Chondrocyte (in vitro differentiated cells): ENCODE results near the gene NRSN2. TPM values are rescaled to one million over a fixed set of nuclear protein-coding genes. Genes with fewer than 3 reads are reported as not detected.

Experiments used
- DNase-seq: peaks from one replicate; pipeline ENCODE4 v3.0.0; 2021; ENCODE audit warnings: mixed read lengths, low spot score
- H3K27ac Mint-ChIP-seq: one replicate; pipeline ENCODE4 v1.8.0; 2021; ENCODE audit warnings: mild to moderate bottlenecking, moderate library complexity, mixed read lengths; ENCODE audit not compliant: unreplicated experiment
- H3K27me3 Mint-ChIP-seq: 2 replicates; pipeline ENCODE4 v1.8.0; 2021; ENCODE audit warnings: low read depth, mixed read lengths
- H3K36me3 Mint-ChIP-seq: 2 replicates; pipeline ENCODE4 v1.8.0; 2021; ENCODE audit warnings: low read depth, mixed read lengths
- H3K4me1 Mint-ChIP-seq: 2 replicates; pipeline ENCODE4 v1.8.0; 2021; ENCODE audit warnings: low read depth, mild to moderate bottlenecking, mixed read lengths
- H3K4me3 Mint-ChIP-seq: one replicate; pipeline ENCODE4 v1.8.0; 2021; ENCODE audit warnings: mild to moderate bottlenecking, moderate library complexity, mixed read lengths; ENCODE audit not compliant: unreplicated experiment
- H3K9me3 Mint-ChIP-seq: 2 replicates; pipeline ENCODE4 v1.8.0; 2021; ENCODE audit warnings: low read depth, mixed read lengths
- total RNA-seq: library from RNA; stranded (reverse); gene quantifications from 3 replicates; pipeline ENCODE4 v1.2.1, GENCODE V29; 2021
- TF ChIP-seq, protein P1 (sequence below): fragments of 200-600 bp; sonication (generic); IDR thresholded peaks from 2 replicates; pipeline ENCODE4 v1.5.0; 2021; ENCODE audit warnings: antibody characterized with exemption, mild to moderate bottlenecking, moderate library complexity

The NRSN2 gene
- total RNA-seq, 1 donor from 2014 or later: 77.1 TPM

DNA sequence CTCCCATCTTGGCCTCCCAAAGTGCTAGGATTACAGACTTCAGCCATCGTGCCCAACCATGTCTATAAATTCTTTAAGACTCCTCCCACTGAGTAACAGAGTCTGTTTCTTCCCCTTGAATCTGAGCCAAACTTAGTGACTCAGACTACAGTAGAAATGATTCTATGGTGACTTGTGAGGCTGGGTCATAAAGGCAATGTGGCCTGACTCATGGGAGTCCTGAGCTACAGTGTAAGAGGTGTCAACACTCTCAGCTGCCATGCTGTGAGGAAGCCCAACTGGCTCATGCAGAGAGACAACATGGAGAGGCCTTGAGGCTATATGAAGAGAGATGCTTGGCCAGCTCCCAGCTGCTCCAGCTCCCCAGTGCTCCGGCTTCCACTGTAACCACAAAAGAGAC is 5.2 kb upstream of the NRSN2 start:
- H3K27ac Mint-ChIP-seq: peak overlapping the region; percentile 74

DNA sequence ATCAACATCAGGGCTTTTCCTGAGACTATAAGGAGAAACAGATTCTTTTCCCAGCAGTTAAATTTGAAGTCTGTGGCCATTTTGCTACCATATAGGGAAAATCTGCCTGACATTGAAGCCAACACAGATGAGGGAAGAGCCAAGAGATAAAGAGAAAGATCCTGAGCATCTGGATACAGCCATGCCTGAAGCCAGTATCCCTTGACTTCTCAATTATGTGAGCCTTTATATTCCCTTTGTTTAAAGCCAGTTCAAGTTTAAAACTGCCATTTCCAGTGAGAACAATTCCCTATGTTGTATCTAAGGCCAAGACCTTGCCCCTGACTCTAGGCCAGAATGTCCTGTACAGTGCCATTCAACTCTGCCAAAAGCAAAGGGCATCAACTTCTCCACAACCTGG is 3.8 kb upstream of the NRSN2 start:
- Mint-ChIP-seq H3K4me3 (no peak overlapping the region), H3K27me3 (no peaks in the 10 kb centered on the region), H3K36me3 (peaks cover 9% of the 10 kb centered on the region)

More for the DNA sequence above, 5.2 kb upstream of the NRSN2 start:
- Mint-ChIP-seq H3K9me3 (peaks cover 12% of the 10 kb centered on the region), H3K27me3 (no peaks in the 10 kb centered on the region), H3K4me1 (peaks cover 6% of the 10 kb centered on the region), H3K36me3 (peaks cover 9% of the 10 kb centered on the region), H3K4me3 (no peak overlapping the region)
- no peak for DNase-seq
- TF ChIP-seq, protein P1, sequence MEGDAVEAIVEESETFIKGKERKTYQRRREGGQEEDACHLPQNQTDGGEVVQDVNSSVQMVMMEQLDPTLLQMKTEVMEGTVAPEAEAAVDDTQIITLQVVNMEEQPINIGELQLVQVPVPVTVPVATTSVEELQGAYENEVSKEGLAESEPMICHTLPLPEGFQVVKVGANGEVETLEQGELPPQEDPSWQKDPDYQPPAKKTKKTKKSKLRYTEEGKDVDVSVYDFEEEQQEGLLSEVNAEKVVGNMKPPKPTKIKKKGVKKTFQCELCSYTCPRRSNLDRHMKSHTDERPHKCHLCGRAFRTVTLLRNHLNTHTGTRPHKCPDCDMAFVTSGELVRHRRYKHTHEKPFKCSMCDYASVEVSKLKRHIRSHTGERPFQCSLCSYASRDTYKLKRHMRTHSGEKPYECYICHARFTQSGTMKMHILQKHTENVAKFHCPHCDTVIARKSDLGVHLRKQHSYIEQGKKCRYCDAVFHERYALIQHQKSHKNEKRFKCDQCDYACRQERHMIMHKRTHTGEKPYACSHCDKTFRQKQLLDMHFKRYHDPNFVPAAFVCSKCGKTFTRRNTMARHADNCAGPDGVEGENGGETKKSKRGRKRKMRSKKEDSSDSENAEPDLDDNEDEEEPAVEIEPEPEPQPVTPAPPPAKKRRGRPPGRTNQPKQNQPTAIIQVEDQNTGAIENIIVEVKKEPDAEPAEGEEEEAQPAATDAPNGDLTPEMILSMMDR: no peak

DNA sequence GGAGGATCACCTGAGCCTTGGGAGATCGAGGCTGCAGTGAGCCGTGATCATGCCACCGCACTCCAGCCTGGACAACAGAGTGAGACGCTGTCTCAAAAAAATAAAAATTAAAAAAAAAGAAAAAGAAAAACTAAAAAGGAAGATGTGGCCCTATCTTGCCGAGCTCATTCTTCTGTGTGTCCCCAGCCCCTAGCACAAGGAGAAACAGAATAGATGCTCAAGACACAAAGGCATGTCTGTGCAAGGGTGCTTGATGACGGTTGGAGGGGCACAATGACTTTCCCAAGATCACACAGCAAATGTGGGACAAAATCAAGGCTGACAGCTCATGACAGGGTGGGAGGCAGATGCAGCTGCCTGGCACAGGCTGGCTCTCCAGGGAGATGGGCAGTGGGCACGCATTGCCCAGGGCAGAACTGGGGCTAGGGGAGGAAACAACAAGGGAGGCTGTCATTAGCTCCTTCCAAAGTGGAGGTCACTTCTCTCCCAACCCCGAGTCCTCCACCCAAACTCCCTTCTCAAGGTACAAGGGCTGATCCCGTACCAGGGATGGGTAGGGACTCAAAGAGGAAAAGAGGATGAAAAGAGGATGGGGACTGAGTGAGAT is 775 bp upstream of the NRSN2 start:
- TF ChIP-seq, protein P1: no peak
- H3K4me3 Mint-ChIP-seq: peak overlapping the region; percentile 82
- peaks cover 10% of the 10 kb centered on the region for H3K36me3 Mint-ChIP-seq
- no peak for DNase-seq
- peaks cover 12% of the 10 kb centered on the region for H3K9me3 Mint-ChIP-seq
- H3K4me1 Mint-ChIP-seq: peaks cover 14% of the 10 kb centered on the region
- no peaks in the 10 kb centered on the region for H3K27me3 Mint-ChIP-seq
- peak overlapping the region; percentile 94 for H3K27ac Mint-ChIP-seq

More for the DNA sequence above, 3.8 kb upstream of the NRSN2 start:
- DNase-seq: no peak
- no peak overlapping the region for H3K27ac Mint-ChIP-seq
- TF ChIP-seq, protein P1: no peak
- H3K9me3 Mint-ChIP-seq: peaks cover 12% of the 10 kb centered on the region
- H3K4me1 Mint-ChIP-seq: peaks cover 6% of the 10 kb centered on the region

DNA sequence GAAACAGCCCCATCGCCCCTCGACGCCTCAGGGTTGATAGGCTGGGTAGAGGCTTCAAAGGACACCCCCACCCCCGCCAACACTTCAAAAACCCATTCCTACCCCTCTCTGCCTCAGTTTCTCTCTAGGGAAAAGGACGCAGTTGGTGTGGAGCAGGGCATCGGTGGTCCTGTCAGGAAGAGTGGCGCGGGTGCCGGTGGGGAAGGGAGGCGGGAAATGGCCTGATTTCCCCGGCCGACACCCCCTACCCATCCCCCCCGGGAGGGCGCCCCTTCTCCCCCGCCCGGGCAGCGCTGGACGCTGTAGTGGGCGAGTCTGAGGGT is 367 bp downstream of the NRSN2 start:
- Mint-ChIP-seq H3K4me3 (peak overlapping the region; percentile 82), H3K27ac (peak overlapping the region; percentile 95), H3K27me3 (no peaks in the 10 kb centered on the region), H3K4me1 (peaks cover 14% of the 10 kb centered on the region), H3K36me3 (peaks cover 8% of the 10 kb centered on the region), H3K9me3 (peaks cover 5% of the 10 kb centered on the region)
- TF ChIP-seq, protein P1: no peak
- no peak for DNase-seq

DNA sequence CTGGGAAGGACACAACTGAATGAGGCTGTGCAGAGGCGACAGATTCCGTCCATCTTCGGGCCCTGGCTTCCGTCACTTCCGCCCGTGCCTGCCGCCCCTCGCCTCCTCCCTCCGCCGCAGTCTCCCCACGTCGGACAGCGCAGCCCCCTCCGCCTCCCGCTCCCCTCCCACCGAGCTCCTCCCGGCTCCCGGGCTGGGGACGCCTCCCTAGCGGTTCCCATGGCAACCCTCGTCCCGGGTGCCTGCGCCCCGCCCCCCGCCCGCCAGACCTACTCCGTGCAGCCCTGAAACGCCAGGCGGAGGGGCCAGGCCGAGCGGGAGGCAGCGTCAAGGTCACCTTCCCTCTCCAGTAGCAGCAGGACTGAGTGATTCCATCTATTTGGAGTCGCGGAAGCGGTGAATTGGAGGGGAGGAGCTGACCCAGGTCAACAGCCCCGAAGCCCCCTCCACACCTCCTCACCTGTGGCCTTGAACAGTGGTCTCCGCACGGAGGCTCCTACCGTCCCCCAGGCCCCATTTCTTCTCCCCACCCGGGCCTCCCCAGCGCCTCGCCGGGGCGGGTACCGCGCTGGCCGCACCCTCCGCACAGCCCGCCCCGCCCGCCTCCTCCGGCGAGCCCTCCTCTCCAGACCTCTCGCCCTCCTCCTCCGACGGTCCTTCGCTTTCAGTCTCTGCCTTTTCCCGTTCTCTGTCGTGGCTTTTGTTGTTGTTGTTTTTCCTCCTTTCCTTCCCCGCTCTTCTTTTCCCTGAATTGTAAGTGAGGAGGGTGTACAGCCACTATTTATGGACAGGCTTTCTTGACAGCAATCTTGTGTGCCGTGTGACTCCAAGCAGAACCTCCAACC is 951 bp downstream of the NRSN2 start:
- H3K4me1 Mint-ChIP-seq: peaks cover 14% of the 10 kb centered on the region
- no peaks in the 10 kb centered on the region for H3K27me3 Mint-ChIP-seq
- H3K27ac Mint-ChIP-seq: peak overlapping the region; percentile 95
- peak; percentile 99 for DNase-seq
- peaks cover 8% of the 10 kb centered on the region for H3K36me3 Mint-ChIP-seq
- peaks cover 4% of the 10 kb centered on the region for H3K9me3 Mint-ChIP-seq
- TF ChIP-seq, protein P1: no peak
- H3K4me3 Mint-ChIP-seq: peak overlapping the region; percentile 82
